Thyroid gland (tissue), 4 donors: ENCODE results near the gene STARD10. TPM values are rescaled to one million over a fixed set of nuclear protein-coding genes. Genes with fewer than 3 reads are reported as not detected.

Experiments used
- DNase-seq, 2 donors: peaks; one replicate each; pipeline ENCODE4 v3.0.0-alpha.2; 2019
- H3K27ac ChIP-seq, 3 donors: fragments of 200-600 bp; sonication (generic); 1 replicate in 2 of 3; 2 replicates in 1 of 3; pipeline ENCODE4 v1.5.1; 2016 to 2019; ENCODE audit warnings: mild to moderate bottlenecking in 1 of 3, moderate library complexity in 1 of 3
- H3K27me3 ChIP-seq: fragments of 200-600 bp; sonication (generic); one replicate; pipeline ENCODE4 v1.5.1; 2019
- H3K36me3 ChIP-seq, 2 donors: fragments of 200-600 bp; sonication (generic); one replicate each; pipeline ENCODE4 v1.5.1; 2016 to 2019
- H3K4me1 ChIP-seq, 2 donors: fragments of 200-600 bp; sonication (generic); one replicate each; pipeline ENCODE4 v1.5.1; 2017 to 2019
- H3K4me3 ChIP-seq, 3 donors: fragments of 200-600 bp; sonication (generic); replicated peaks in 1 of 3; 1 replicate in 2 of 3; 2 replicates in 1 of 3; pipeline ENCODE4 v1.5.1; 2016; ENCODE audit warnings: mild to moderate bottlenecking in 1 of 3
- H3K9me3 ChIP-seq: fragments of 200-600 bp; sonication (generic); one replicate; pipeline ENCODE4 v1.5.1; 2017
- CTCF ChIP-seq, 6 experiments: fragments of 200-600 bp in 3 of 6; fragments of 450-650 bp in 3 of 6; sonication (generic) in 3 of 6; IDR thresholded peaks; one replicate each; pipeline ENCODE4 v1.5.1; 2016 to 2019; ENCODE audit warnings: antibody characterized with exemption in 6 of 6, mild to moderate bottlenecking in 2 of 6, inconsistent platforms in 1 of 6, moderate library complexity in 1 of 6
- POLR2A ChIP-seq, 2 donors: fragments of 450-650 bp; IDR thresholded peaks; one replicate each; pipeline ENCODE4 v1.6.1; 2017; ENCODE audit warnings: antibody characterized with exemption in 2 of 2, mild to moderate bottlenecking in 2 of 2, moderate library complexity in 1 of 2
- WGBS, 2 donors: methylation state at CpG; one replicate each; pipeline ENCODE4 v1.1.5; 2017; 5-methylcytosine and 5-hydroxymethylcytosine counted together
- intact Hi-C: fragments of 100-400 bp; cut with DNase I; formaldehyde crosslinking; loops from one replicate; pipeline ENCODE4 v1.15.1; 2023
- total RNA-seq, 4 donors: library from RNA; depleted of rRNA; stranded (reverse); fragments of >200 nt; gene quantifications; one replicate each; pipeline ENCODE4 v1.2.3, GENCODE V29; 2016

STARD10 gene
- total RNA-seq, 4 donors from 2014 or later: 67.7 to 113 (median 82.0) TPM

GRCh38 chr11:72720047-72720446 is 73.8 kb downstream of the STARD10 start:
- Histone ChIP-seq H3K27me3 (no peaks in the 10 kb centered on the region), H3K9me3 (no peaks in the 10 kb centered on the region), H3K27ac (no peak overlapping the region), H3K4me1 (peaks cover 20 to 40% of the 10 kb centered on the region in 2 donors), H3K4me3 (no peak overlapping the region), H3K36me3 (peaks cover 0 to 10% of the 10 kb centered on the region in 2 donors)
- 74 to 76% methylated on average over 2 to 3 of the region's 3 CpGs for WGBS, 2 donors
- DNase-seq: no peak
- intact Hi-C loops: no loop called here
- TF ChIP-seq POLR2A (IDR thresholded peaks at IDR 0.05) (no peak), CTCF (IDR thresholded peaks at IDR 0.05) (no peak)

GRCh38 chr11:72719551-72719950 is 74.3 kb downstream of the STARD10 start:
- Histone ChIP-seq H3K27me3 (no peaks in the 10 kb centered on the region), H3K4me3 (no peak overlapping the region), H3K27ac (no peak overlapping the region), H3K36me3 (peaks cover 0 to 10% of the 10 kb centered on the region in 2 donors), H3K9me3 (no peaks in the 10 kb centered on the region), H3K4me1 (peaks cover 20 to 36% of the 10 kb centered on the region in 2 donors)
- no peak for TF ChIP-seq POLR2A (IDR thresholded peaks at IDR 0.05)
- no peak for TF ChIP-seq CTCF (IDR thresholded peaks at IDR 0.05)
- 83 to 85% methylated on average over 4 of the region's 4 CpGs for WGBS, 2 donors
- no peak for DNase-seq
- intact Hi-C loops: no loop called here

GRCh38 chr11:72719144-72719543 is 74.7 kb downstream of the STARD10 start:
- H3K27ac ChIP-seq: no peak overlapping the region

GRCh38 chr11:72718101-72718501 is 75.7 kb downstream of the STARD10 start:
- peaks cover 20 to 36% of the 10 kb centered on the region in 2 donors for H3K4me1 ChIP-seq
- intact Hi-C loops: no loop called here

More at GRCh38 chr11:72719144-72719543, 74.7 kb downstream of the STARD10 start:
- Histone ChIP-seq H3K4me1 (peaks cover 20 to 36% of the 10 kb centered on the region in 2 donors), H3K9me3 (no peaks in the 10 kb centered on the region), H3K27me3 (no peaks in the 10 kb centered on the region), H3K4me3 (no peak overlapping the region), H3K36me3 (peaks cover 0 to 10% of the 10 kb centered on the region in 2 donors)
- TF ChIP-seq CTCF (IDR thresholded peaks at IDR 0.05): no peak
- TF ChIP-seq POLR2A (IDR thresholded peaks at IDR 0.05): no peak
- no peak for DNase-seq
- WGBS, 2 donors: 8 to 53% methylated on average over 2 of the region's 2 CpGs
- intact Hi-C loops: no loop called here

More at GRCh38 chr11:72718101-72718501, 75.7 kb downstream of the STARD10 start:
- TF ChIP-seq POLR2A (IDR thresholded peaks at IDR 0.05): no peak
- no peak for TF ChIP-seq CTCF (IDR thresholded peaks at IDR 0.05)
- no peak overlapping the region for H3K4me3 ChIP-seq
- WGBS, 2 donors: 91% methylated on average over 8 to 9 of the region's 9 CpGs
- H3K27me3 ChIP-seq: no peaks in the 10 kb centered on the region
- no peak for DNase-seq
- H3K27ac ChIP-seq: no peak overlapping the region
- no peaks in the 10 kb centered on the region for H3K9me3 ChIP-seq
- H3K36me3 ChIP-seq: peaks cover 0 to 10% of the 10 kb centered on the region in 2 donors
